Measurements from ENCODE around the gene FAM163B.

Gene FAM163B

GRCh38 chr9:133613432-133613831 is 4.2 kb upstream of the FAM163B start:
- ChIA-PET POLR2A (no interaction called here), CTCF (interaction anchor here (1.1 kb wide), 1 partner anchor 128 kb away, joined by 3 read pairs; no protein-coding TSS in a partner anchor)
- no peaks in the 10 kb centered on the region for H3K36me3 ChIP-seq (ENCODE audit: control insufficient read depth in 2 of 2, insufficient read depth in 1 of 2, low read length in 2 of 2)

DNA sequence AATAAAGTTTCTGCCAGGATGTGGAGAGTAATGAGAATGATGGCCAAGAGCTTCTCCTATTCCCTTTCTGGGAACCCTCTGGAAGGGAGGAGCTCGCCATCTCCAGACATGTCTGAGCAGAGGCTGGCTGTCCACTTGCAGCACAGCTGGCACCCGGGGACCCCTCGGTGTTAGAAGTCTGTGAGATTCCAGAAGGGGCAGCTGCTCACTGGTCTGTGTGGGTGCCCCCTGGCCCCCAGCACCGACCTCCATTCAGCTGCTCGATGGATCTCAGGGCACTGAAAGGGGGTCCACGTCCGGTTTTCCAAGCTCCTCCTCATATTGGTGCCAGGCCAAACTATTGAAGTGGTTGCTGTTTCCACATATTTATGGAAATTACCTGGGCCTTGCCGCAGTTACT is 3.6 kb upstream of the FAM163B start:
- Histone ChIP-seq H3K27ac (ENCODE audit: extremely low read depth, low read depth, low read length) (no peak overlapping the region), H3K4me3 (ENCODE audit: low read depth, low read length) (no peak overlapping the region), H3K4me1 (ENCODE audit: control insufficient read depth, insufficient read depth, low read length) (no peaks in the 10 kb centered on the region), H3K9me3 (ENCODE audit: control insufficient read depth, insufficient read depth, low read depth, low read length) (no peaks in the 10 kb centered on the region), H3K36me3 (ENCODE audit: control insufficient read depth in 2 of 2, insufficient read depth in 1 of 2, low read length in 2 of 2) (no peaks in the 10 kb centered on the region)
- CTCF ChIA-PET = interaction anchor here (1.1 to 1.3 kb wide), 2 partner anchors 129 to 154 kb away, joined by 3 read pairs; no protein-coding TSS in a partner anchor
- TF ChIP-seq ZBTB10 (tag by site-specific recombination; IDR thresholded peaks at IDR 0.05) (no peak), ZNF645 (tag by site-specific recombination; IDR thresholded peaks at IDR 0.05) (no peak), BCL6B (tag by site-specific recombination; IDR thresholded peaks at IDR 0.05) (no peak), KLF10 (tag by site-specific recombination; IDR thresholded peaks at IDR 0.05) (no peak), ZNF660 (tag by site-specific recombination; IDR thresholded peaks at IDR 0.05) (no peak), ZNF626 (tag by site-specific recombination; IDR thresholded peaks at IDR 0.05) (no peak), KLF9 (tag by site-specific recombination; IDR thresholded peaks at IDR 0.05; ENCODE audit: low read depth) (no peak), ZNF391 (tag by site-specific recombination; IDR thresholded peaks at IDR 0.05; ENCODE audit: borderline replicate concordance, low read depth) (no peak), ZNF791 (tag by site-specific recombination; IDR thresholded peaks at IDR 0.05) (no peak), ZNF354C (tag by site-specific recombination; IDR thresholded peaks at IDR 0.05; ENCODE audit: borderline replicate concordance, low read depth) (no peak), ZFHX2 (tag by site-specific recombination; conservative IDR thresholded peaks at IDR 0.05) (no peak), HOXD13 (CRISPR knock-in tag; IDR thresholded peaks at IDR 0.05; ENCODE audit: borderline replicate concordance) (no peak), ZNF324 (tag by site-specific recombination; IDR thresholded peaks at IDR 0.05) (no peak), ZNF311 (tag by site-specific recombination; IDR thresholded peaks at IDR 0.05; ENCODE audit: borderline replicate concordance) (no peak), ZXDB (tag by site-specific recombination; IDR thresholded peaks at IDR 0.05) (no peak)
- TF ChIP-seq, protein P1, sequence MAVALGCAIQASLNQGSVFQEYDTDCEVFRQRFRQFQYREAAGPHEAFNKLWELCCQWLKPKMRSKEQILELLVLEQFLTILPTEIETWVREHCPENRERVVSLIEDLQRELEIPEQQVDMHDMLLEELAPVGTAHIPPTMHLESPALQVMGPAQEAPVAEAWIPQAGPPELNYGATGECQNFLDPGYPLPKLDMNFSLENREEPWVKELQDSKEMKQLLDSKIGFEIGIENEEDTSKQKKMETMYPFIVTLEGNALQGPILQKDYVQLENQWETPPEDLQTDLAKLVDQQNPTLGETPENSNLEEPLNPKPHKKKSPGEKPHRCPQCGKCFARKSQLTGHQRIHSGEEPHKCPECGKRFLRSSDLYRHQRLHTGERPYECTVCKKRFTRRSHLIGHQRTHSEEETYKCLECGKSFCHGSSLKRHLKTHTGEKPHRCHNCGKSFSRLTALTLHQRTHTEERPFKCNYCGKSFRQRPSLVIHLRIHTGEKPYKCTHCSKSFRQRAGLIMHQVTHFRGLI (tag by site-specific recombination; IDR thresholded peaks at IDR 0.05) = no peak
- TF ChIP-seq, protein P2, sequence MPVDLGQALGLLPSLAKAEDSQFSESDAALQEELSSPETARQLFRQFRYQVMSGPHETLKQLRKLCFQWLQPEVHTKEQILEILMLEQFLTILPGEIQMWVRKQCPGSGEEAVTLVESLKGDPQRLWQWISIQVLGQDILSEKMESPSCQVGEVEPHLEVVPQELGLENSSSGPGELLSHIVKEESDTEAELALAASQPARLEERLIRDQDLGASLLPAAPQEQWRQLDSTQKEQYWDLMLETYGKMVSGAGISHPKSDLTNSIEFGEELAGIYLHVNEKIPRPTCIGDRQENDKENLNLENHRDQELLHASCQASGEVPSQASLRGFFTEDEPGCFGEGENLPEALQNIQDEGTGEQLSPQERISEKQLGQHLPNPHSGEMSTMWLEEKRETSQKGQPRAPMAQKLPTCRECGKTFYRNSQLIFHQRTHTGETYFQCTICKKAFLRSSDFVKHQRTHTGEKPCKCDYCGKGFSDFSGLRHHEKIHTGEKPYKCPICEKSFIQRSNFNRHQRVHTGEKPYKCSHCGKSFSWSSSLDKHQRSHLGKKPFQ (tag by site-specific recombination; IDR thresholded peaks at IDR 0.05) = no peak
- POLR2A ChIA-PET = no interaction called here

More at GRCh38 chr9:133613432-133613831, 4.2 kb upstream of the FAM163B start:
- Histone ChIP-seq H3K27ac (ENCODE audit: extremely low read depth, low read depth, low read length) (no peak overlapping the region), H3K9me3 (ENCODE audit: control insufficient read depth, insufficient read depth, low read depth, low read length) (no peaks in the 10 kb centered on the region), H3K4me3 (ENCODE audit: low read depth, low read length) (no peak overlapping the region), H3K4me1 (ENCODE audit: control insufficient read depth, insufficient read depth, low read length) (no peaks in the 10 kb centered on the region)
- no peak for TF ChIP-seq ZNF202 (tag by site-specific recombination; IDR thresholded peaks at IDR 0.05; ENCODE audit: borderline replicate concordance)
- no peak for TF ChIP-seq ZNF624 (tag by site-specific recombination; IDR thresholded peaks at IDR 0.05)
- TF ChIP-seq, protein P3, sequence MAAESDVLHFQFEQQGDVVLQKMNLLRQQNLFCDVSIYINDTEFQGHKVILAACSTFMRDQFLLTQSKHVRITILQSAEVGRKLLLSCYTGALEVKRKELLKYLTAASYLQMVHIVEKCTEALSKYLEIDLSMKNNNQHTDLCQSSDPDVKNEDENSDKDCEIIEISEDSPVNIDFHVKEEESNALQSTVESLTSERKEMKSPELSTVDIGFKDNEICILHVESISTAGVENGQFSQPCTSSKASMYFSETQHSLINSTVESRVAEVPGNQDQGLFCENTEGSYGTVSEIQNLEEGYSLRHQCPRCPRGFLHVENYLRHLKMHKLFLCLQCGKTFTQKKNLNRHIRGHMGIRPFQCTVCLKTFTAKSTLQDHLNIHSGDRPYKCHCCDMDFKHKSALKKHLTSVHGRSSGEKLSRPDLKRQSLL (tag by site-specific recombination; IDR thresholded peaks at IDR 0.05) = no peak
- no peak for TF ChIP-seq OSR2 (tag by site-specific recombination; IDR thresholded peaks at IDR 0.05)
- no peak for TF ChIP-seq ZNF140 (tag by site-specific recombination; IDR thresholded peaks at IDR 0.05)
- no peak for TF ChIP-seq ZNF404 (tag by site-specific recombination; IDR thresholded peaks at IDR 0.05)
- TF ChIP-seq ZNF670 (tag by site-specific recombination; IDR thresholded peaks at IDR 0.05; ENCODE audit: low read depth) = no peak
- TF ChIP-seq ZNF266 (tag by site-specific recombination; IDR thresholded peaks at IDR 0.05; ENCODE audit: low read depth) = no peak
- TF ChIP-seq RBAK (tag by site-specific recombination; IDR thresholded peaks at IDR 0.05) = no peak
- TF ChIP-seq ZNF677 (tag by site-specific recombination; IDR thresholded peaks at IDR 0.05) = no peak
- TF ChIP-seq, protein P2 (tag by site-specific recombination; IDR thresholded peaks at IDR 0.05) = no peak
